HG03520 (cell line): ENCODE measurements around the gene GLTP.

Experiments used
- ATAC-seq: cut with Tn5 transposase; IDR thresholded peaks from one replicate; pipeline ENCODE4 v1.9.1; 2021; ENCODE audit warnings: mild to moderate bottlenecking, moderate library complexity; ENCODE audit not compliant: unreplicated experiment

GLTP gene

DNA sequence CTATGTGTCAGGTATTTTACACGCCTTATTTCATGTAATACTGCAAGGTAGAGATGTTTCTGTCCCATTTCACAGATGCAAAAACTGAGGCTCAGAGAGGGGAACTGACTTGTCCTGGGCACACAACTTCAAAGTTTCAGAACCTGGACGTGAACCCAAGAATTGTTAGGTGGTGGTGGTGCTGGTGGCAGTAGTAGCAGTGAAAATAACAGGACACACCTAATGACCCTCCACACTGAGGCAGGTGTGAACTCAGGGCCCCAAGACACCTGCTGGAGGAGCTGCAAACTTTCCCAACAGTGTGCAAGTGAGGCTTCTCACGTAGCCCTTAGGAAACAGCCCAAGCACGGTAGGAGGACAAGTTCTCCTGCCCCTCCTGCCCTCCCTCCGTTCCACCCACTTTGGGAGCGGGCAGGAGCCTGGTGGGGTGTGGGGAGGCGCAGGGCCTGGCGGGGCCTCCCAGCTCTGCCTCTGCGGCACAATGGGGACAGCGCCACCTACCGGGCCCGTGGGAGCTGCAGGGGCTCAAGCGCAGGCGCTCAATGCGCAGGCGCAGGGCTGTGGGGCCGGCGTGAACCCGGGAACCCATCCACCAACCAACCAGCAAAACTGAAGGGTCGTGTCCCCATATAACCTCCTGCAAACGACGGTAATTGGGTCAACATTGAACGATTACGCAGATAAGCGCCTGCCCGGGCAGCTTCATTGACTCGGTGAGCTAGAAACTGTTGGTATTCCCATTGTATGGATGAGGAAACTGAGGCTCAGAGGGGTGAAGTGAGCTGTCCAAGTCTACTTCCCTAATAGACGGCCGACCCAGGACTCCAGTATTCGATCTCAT, 35.1 kb downstream of the GLTP start:
- ATAC-seq = peak; percentile 85

DNA sequence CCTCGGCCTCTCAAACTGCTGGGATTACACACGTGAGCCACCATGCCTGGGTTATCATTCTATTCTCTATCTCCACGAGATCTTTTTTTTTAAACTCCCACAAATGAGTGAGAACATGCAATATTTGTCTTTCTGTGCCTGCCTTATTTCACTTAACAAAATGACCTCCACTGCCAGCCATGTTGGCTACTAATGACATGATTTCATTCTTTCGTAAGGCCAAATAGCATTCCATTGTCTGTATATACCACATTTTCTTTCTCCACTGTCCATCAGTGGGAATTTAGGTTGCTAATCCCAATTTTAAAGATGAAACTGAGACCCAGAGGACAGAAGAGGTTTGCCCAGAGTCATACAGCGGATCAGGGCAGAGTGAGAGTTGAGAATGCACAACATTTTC, 36.2 kb downstream of the GLTP start:
- ATAC-seq = no peak

GRCh38 chr12:109842021-109842420, 38.3 kb downstream of the GLTP start:
- no peak for ATAC-seq

- ATAC-seq = no peak
These were observed 39.0 kb downstream of the GLTP start for GRCh38 chr12:109841356-109841755.

GRCh38 chr12:109840305-109841074, 39.9 kb downstream of the GLTP start:
- no peak for ATAC-seq

- ATAC-seq = no peak
These were observed 40.9 kb downstream of the GLTP start for GRCh38 chr12:109839444-109839843.

GRCh38 chr12:109836916-109837315, 43.4 kb downstream of the GLTP start:
- ATAC-seq = no peak

DNA sequence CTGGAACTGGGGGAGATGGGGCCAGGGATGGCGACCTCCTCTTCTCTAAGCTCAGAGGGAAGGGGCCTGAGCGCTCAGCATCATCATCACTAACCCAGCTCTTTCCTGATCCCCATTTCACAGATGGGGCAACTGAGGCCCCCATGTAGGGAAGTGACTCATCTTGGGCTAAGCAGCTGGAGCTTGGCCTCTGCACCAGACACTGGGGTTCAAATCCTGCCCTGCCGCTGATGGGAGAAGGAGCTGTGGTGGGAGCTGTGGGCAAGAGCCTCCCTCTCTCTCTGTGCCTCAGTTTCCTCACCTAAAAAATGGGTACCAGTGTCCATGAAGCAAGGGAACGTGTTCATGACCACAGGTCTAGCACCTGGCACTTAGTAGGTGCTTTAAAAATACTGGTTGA, 44.5 kb downstream of the GLTP start:
- ATAC-seq = no peak

DNA sequence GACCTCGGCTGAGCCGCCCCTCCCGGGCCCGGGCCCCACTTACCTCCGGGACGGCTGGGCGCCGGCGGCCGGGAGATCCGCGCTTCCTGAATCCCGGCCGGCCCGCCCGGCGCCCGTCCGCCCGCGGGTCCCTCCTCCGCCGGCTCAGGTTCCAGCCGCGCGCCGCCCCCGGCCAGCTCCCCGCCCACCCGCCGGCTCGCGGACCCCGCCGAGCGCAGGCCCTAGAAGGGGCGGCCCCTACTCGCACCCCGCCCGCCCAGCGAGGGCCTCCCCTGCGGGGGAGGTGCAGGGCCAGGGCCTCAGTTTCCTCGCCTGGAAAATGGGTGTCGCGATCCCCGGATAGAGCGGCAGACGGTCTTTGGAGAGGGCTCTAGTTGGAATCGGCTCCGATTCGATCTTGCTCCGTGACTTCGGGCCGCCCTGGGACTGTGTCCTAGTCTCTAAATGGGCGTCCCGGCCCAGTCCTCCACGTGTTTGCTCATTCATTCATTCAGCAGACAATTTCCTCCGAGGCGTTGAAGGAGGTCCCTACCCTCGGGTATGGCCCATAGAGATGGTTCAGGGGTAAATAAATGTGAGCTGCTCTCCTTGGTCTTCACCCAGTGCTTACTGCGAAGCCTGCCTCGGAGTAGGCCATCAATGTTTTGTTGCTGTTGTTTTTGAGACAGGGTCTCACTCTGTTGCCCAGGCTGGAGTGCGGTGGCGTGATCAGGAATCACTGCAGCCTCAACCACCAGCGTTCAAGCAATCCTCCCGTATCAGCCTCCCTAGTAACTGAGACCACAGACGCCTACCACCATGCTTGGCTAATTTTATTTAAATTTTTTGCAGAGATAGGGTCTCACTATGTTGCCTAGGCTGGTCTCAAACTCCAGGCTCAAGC, 46.8 kb downstream of the GLTP start, which contains the start of gene TRPV4:
Gene TRPV4 (minus strand): TSS at position 92 of the 883 bp plus-strand sequence. CDS start 18,602 bp downstream, outside the sequence.
- ATAC-seq = no peak

DNA sequence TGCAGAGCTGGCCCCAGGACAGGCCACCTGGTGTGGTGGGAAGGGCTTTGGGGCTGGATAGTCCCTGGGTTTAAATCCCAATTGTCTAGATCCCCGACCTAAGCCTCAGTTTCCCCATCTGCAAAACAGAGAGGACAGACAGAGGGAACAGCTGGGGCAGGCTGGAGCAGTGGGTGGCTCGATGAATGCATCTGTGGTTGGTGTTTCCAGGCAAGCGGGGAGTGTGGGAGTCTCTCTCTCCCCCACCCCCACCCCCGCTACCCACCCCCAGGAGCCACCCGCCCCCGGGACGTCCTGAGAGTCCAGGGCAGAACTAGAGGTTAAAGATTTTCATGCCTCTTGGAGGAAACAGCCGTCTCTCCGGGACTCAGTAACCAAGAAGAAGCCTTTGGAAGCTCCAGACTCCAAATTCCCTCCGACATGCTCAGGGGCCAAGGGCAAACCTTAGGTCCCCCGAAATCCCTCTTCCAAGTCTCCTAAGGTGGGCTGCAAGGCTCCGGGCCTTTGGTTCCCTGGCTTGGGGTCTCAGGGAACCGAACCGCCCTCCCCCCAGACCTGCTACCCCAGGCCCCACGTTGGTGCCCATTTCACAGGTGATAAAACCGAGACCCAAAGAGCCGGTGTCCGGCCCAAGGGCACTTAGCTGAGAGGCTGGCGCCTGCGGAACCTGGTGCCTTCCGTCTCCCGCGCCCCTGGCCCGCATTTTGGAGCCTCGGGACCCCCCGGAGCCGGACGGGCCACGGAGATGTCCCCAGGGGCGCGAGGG, 47.6 kb downstream of the GLTP start:
- ATAC-seq = no peak

DNA sequence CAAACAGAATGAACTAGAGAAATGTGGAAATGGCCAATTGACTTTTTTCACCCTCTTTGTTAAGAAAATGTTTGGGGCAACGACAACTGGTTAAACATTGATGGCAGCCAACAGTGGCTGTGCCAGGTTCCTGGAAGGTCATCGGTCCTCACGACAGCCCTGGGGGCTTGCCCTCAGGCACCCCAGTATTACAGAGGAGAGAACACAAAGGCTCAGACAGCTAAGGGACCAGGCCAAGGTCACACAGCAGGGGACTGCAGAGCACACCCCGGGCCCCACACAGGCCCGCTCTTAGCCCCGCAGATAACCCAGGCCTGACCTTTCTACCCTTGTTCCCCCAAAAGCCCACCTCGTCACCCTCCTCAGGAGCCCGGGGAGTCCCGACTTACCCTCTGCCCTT, 48.4 kb downstream of the GLTP start:
- no peak for ATAC-seq

GRCh38 chr12:109831365-109831764, 49.0 kb downstream of the GLTP start:
- no peak for ATAC-seq

GRCh38 chr12:109830718-109831117, 49.6 kb downstream of the GLTP start:
- no peak for ATAC-seq

GRCh38 chr12:109830267-109830666, 50.1 kb downstream of the GLTP start:
- no peak for ATAC-seq

GRCh38 chr12:109829667-109830066, 50.7 kb downstream of the GLTP start:
- ATAC-seq = no peak

DNA sequence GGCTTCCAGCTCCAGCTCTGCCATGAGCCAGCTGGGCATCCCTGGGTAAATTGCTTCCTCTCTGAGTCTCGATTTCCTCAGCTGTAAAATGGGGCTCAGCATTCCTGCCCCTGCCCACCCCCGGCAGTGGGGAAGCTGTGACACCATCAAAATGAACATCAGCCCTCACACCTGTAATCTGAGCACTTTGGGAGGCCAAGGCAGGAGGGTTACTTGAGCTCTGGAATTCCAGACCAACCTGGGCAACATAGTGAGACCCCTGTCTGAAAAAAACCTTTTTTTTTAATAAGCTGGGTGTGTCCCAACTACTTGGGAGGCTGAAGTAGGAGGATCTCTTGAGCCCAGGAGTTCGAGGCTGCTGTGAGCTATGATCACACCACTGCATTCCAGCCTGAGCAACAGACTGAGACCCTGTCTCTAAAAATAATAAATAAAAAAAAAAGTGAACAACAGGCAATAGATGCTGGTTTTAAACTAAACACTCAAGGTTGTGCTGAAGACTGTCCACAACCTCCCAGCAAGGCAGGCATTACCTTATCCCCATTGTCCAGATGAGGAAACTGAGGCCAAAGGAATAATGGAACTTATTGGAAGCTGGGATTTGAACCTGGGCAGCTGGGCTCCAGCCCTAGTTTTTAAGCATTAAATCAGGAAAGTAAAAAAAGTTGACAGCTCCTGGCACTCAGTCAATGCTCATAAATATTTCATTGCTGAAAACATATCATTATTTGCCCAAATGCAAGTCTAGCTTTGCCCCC, 51.4 kb downstream of the GLTP start:
- no peak for ATAC-seq

DNA sequence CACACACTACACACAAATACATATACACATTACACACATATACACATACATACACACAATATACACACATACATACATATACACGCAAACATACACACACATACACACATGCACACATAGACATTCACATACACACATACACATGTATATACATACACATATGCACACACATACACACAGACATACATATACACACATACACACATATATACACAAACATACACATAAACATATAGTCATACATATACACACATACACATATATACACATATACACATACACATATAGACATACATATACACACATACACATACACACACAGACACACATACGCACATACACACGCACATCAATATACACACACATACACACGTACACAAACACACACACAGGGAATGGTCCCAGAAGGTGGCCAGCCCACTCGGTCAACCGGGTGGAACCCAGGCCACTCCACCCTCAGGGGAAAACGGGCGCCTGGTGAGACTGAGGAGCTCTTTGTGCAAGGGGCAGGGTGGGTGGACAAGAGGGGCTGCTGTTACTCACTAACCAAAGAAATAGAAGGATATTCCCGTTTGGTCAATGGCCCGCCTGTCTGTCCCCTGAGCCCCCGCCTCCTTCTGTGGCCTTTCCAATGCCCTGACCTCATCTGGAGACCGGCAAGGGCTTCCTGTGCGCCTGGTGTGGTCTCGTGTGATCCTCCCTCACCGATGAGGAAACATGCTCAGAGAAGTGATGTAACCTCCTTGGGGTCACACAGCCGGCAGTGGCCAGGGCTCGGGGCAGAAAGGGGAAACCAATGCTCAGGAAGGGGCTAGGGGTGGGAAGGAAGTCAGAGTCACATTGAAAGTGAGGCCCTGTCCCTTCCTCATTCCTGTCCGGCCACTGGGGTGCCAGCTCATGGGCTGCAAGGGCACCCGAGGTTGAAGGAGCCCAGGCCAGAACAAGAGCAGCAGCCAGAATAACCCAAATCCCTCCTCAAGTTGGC, 52.5 kb downstream of the GLTP start:
- no peak for ATAC-seq

- ATAC-seq = no peak
These were observed 53.3 kb downstream of the GLTP start for GRCh38 chr12:109827080-109827479.
